ENCODE data around the gene ZDHHC8.

The ZDHHC8 gene

DNA sequence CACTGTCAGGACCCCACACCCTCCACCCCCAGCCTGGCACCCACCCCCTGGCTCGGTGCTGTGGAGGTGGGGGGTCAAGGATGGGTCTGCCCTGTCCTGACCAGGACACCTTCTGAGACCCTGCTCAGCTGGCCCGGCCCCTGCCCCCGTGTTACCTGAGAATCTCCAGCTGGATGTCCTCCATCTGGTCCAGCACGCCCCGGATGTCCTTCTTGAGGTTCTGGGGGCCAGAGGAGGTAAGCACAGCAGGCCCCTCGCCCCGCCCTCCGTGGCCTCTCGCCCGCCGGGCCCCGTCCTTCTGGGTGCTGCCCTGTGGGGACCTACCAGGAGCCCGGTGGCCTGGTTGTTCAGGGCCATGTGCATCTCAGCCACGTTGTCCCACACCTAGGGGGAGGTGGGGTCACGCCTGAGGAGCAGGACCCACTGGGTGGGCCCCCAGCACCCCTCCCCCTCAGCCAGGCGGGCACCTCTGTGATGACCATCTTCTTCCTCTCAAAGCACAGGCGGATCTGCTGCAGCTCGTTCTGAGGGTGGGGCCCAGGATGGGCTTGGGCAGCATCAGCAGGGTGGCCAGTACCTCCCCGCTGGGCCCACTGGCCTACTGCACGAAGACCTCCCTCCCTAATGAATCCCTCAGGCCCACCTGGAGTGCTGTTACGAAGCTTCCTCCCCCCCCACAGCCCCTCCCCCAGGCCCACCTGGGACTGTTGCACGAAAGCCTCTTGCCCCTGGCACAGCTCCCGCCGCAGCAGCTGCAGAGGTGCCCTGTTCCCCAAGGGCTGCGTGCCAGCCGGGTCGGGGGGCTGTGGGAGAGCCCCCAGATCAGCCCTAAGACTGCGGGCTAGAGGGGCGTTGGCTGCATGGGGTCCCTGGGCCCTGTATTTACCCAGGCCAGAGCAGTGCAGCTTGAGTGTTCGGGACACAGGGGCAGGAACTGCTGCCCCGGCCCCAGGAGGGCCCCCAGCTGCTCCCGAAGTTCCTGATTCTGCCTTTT lies 17.9 kb downstream of the ZDHHC8 start:
- in situ Hi-C loops (cut with MboI; ENCODE audit: low sequenced_read_pairs, unreplicated experiment): loop anchor here (10.0 kb wide), 2 partner anchors 105 to 145 kb away; no protein-coding TSS in a partner anchor
- TF ChIP-seq, protein P1, sequence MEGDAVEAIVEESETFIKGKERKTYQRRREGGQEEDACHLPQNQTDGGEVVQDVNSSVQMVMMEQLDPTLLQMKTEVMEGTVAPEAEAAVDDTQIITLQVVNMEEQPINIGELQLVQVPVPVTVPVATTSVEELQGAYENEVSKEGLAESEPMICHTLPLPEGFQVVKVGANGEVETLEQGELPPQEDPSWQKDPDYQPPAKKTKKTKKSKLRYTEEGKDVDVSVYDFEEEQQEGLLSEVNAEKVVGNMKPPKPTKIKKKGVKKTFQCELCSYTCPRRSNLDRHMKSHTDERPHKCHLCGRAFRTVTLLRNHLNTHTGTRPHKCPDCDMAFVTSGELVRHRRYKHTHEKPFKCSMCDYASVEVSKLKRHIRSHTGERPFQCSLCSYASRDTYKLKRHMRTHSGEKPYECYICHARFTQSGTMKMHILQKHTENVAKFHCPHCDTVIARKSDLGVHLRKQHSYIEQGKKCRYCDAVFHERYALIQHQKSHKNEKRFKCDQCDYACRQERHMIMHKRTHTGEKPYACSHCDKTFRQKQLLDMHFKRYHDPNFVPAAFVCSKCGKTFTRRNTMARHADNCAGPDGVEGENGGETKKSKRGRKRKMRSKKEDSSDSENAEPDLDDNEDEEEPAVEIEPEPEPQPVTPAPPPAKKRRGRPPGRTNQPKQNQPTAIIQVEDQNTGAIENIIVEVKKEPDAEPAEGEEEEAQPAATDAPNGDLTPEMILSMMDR (IDR thresholded peaks at IDR 0.05; ENCODE audit: borderline replicate concordance, control extremely low read depth, extremely low read depth, insufficient read depth, missing control alignments): no peak

DNA sequence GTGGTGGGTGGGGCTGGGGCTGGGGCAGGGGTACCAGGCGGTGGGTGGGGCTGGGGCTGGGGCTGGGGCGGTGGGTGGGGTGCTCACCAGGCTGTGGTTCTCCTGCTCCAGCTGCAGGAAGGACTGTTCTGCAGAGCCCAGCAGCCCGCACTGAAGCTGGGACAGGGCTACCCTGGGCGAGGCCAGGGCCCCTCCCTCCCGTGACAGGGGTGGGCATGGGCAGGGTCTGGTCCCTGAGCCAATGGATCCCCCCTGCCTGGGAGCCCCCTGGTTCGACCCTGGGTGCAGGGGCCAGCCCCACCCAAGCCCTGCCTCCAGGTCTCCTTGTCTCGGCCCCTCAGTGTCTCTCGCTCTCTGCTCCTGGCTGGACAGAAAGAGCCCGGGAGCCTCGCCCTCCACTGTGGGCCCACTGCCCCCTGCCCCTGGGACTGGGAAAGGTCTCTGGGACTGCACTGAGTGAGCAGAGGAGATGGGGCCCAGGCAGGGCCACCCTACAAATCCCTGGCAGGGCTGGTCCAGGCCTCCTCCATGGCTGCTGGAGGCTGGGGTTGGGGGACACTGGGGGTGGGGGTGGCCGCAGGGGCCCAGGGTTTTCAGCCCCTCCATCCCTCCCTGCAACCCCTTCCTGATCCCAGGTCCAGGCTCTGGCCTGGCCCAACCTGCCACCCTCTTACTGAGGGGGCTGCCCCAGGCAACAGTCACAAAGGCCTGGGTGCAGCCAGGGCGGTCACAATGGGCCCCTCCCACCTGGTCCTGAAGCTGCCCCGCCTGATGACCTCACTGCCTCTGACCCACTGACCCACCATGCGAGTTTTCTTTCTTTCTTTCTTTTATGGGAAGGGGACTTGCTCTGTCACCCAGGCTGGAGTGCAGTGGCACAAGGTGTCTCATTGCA lies 19.0 kb downstream of the ZDHHC8 start, which contains the start of gene CCDC188:
CCDC188 (minus strand) TSS at position 675 of the 895 bp plus-strand sequence; CDS start at position 606, 69 bp downstream.
- in situ Hi-C loops (cut with MboI; ENCODE audit: low sequenced_read_pairs, unreplicated experiment): loop anchor here (10.0 kb wide), 2 partner anchors 104 to 144 kb away; no protein-coding TSS in a partner anchor
- DNase-seq (ENCODE audit: low spot score): no peak

More for the DNA sequence above, 17.9 kb downstream of the ZDHHC8 start:
- no peak for DNase-seq (ENCODE audit: low spot score)

GRCh38 chr22:20151276-20151588 lies 19.6 kb downstream of the ZDHHC8 start:
- TF ChIP-seq, protein P1 (IDR thresholded peaks at IDR 0.05; ENCODE audit: borderline replicate concordance, control extremely low read depth, extremely low read depth, insufficient read depth, missing control alignments): no peak
- in situ Hi-C loops (cut with MboI; ENCODE audit: low sequenced_read_pairs, unreplicated experiment): loop anchor here (10.0 kb wide), 2 partner anchors 104 to 144 kb away; no protein-coding TSS in a partner anchor

More for the DNA sequence above, 19.0 kb downstream of the ZDHHC8 start, which contains the start of gene CCDC188:
- TF ChIP-seq, protein P1 (IDR thresholded peaks at IDR 0.05; ENCODE audit: borderline replicate concordance, control extremely low read depth, extremely low read depth, insufficient read depth, missing control alignments): no peak

DNA sequence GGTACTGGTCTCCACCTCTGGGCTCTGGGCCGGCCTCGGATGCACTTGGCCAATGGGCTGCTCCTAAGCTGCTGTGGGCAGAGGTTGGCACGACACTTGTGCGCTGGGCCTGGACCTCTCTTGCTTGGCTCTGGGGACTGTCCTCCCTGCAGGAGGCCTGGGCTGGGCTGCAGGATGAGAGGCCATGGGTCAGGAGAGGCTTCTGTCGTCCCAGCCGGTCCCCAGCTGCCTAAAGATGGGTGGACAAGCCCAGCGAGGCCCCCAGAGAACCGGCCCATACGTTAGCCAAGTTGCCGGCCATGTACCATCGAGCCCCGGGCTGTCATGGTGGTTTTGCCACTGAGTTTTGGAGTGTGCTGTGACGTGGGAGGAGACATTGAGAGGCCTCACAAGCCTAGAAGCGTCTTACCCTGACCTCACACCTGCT lies 20.9 kb downstream of the ZDHHC8 start:
- TF ChIP-seq, protein P1 (IDR thresholded peaks at IDR 0.05; ENCODE audit: borderline replicate concordance, control extremely low read depth, extremely low read depth, insufficient read depth, missing control alignments): no peak
- DNase-seq (ENCODE audit: low spot score): no peak
- in situ Hi-C loops (cut with MboI; ENCODE audit: low sequenced_read_pairs, unreplicated experiment): loop anchor here (10.0 kb wide), 2 partner anchors 102 to 142 kb away; no protein-coding TSS in a partner anchor

More at GRCh38 chr22:20151276-20151588, 19.6 kb downstream of the ZDHHC8 start:
- DNase-seq (ENCODE audit: low spot score): no peak

DNA sequence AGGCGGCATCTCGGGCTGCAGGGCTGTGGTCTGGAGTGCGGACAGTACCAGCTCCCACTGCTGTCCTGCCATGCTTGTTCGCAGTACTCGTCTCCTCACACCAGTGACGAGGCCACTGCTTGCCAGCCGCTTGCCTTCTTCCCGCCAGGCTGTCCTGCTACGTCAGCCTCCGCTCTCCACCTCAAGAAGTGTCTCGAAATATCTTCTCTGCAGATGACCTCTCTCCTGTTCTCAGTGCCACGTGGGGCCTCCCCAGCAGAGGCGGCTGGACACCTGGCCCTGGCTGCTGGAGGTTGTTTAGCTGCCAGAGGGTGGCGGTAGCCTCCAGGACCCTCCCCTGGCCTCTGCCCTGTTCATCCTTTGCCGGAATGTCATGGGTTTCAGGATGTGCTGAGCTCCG lies 22.3 kb downstream of the ZDHHC8 start:
- DNase-seq (ENCODE audit: low spot score): no peak
- in situ Hi-C loops (cut with MboI; ENCODE audit: low sequenced_read_pairs, unreplicated experiment): loop anchor here (10.0 kb wide), 2 partner anchors 101 to 141 kb away; no protein-coding TSS in a partner anchor

More for the DNA sequence above, 22.3 kb downstream of the ZDHHC8 start:
- TF ChIP-seq, protein P1 (IDR thresholded peaks at IDR 0.05; ENCODE audit: borderline replicate concordance, control extremely low read depth, extremely low read depth, insufficient read depth, missing control alignments): no peak

All from GM13976 (cell line).